SJCRH30 (cell line): Measurements from ENCODE around the gene GCDH. TPM values are rescaled to one million over a fixed set of nuclear protein-coding genes. Genes with fewer than 3 reads are reported as not detected.

Source experiments
- DNase-seq, 2 experiments: peaks; one replicate each; pipeline ENCODE4 v3.0.0-alpha.2; 2015 to 2020
- H3K27ac ChIP-seq: fragments of 250-450 bp; sonication (Bioruptor Pico); 2 replicates; pipeline ENCODE4 v1.5.1; 2020; ENCODE audit warnings: mild to moderate bottlenecking, moderate library complexity
- H3K27me3 ChIP-seq: fragments of 250-450 bp; sonication (Bioruptor Pico); 2 replicates; pipeline ENCODE4 v1.5.1; 2020; ENCODE audit warnings: mild to moderate bottlenecking, moderate library complexity
- H3K36me3 ChIP-seq: fragments of 250-450 bp; sonication (Bioruptor Pico); 2 replicates; pipeline ENCODE4 v1.5.1; 2020; ENCODE audit warnings: mild to moderate bottlenecking, moderate library complexity
- H3K4me1 ChIP-seq: fragments of 250-450 bp; sonication (Bioruptor Pico); 2 replicates; pipeline ENCODE4 v1.5.1; 2020; ENCODE audit warnings: mild to moderate bottlenecking, moderate library complexity
- H3K4me3 ChIP-seq: fragments of 250-450 bp; sonication (Bioruptor Pico); 2 replicates; pipeline ENCODE4 v1.5.1; 2020; ENCODE audit warnings: mild to moderate bottlenecking, moderate library complexity
- H3K9me3 ChIP-seq: fragments of 250-450 bp; sonication (Bioruptor Pico); replicated peaks from 2 replicates; pipeline ENCODE4 v1.5.1; 2020; ENCODE audit warnings: mild to moderate bottlenecking, moderate library complexity
- total RNA-seq: library from RNA; depleted of rRNA; stranded (reverse); fragments of >200 nt; shearing (Covaris generic); gene quantifications from 2 replicates; pipeline ENCODE4 v1.2.3, GENCODE V29; 2014; rRNA removed

Gene GCDH
- total RNA-seq, 1 experiment from 2014 or later: 29.7 TPM

GRCh38 chr19:12948612-12949362, 57.8 kb downstream of the GCDH start:
- Histone ChIP-seq H3K4me3 (no peak overlapping the region), H3K27me3 (no peaks in the 10 kb centered on the region), H3K4me1 (peaks cover 21% of the 10 kb centered on the region), H3K27ac (no peak overlapping the region), H3K36me3 (peaks cover 67% of the 10 kb centered on the region), H3K9me3 (no peaks in the 10 kb centered on the region)
- no peak for DNase-seq

Other genes with a start within 250 kb of the GCDH start
- 31.4 and 34.6 TPM in 2 replicates for gene MAN2B1, start 224.4 kb upstream of the GCDH start, total RNA-seq
- 11.4 and 11.9 TPM in 2 replicates for gene WDR83, start 224.4 kb upstream of the GCDH start, total RNA-seq
- gene DHPS, start 209.3 kb upstream of the GCDH start, total RNA-seq: 116 and 128 TPM in 2 replicates
- gene GNG14, start 203.2 kb upstream of the GCDH start, total RNA-seq: 1.8 TPM in 1 of 2 replicates, not detected in the other
- 7.8 and 8.3 TPM in 2 replicates for gene FBXW9, start 194.5 kb upstream of the GCDH start, total RNA-seq
- gene TNPO2, start 167.2 kb upstream of the GCDH start, total RNA-seq: 72.4 and 80.9 TPM in 2 replicates
- 431 and 462 TPM in 2 replicates for gene TRIR, start 156.5 kb upstream of the GCDH start, total RNA-seq
- gene GET3, start 153.7 kb upstream of the GCDH start, total RNA-seq: 79.5 and 87.1 TPM in 2 replicates
- 0.04 and 0.10 TPM in 2 replicates for gene BEST2, start 139.4 kb upstream of the GCDH start, total RNA-seq
- gene HOOK2, start 115.6 kb upstream of the GCDH start, total RNA-seq: 14.1 and 19.0 TPM in 2 replicates
- gene JUNB, start 99.7 kb upstream of the GCDH start, total RNA-seq: 34.8 and 39.7 TPM in 2 replicates
- gene PRDX2, start 89.4 kb upstream of the GCDH start, total RNA-seq: 55.9 and 64.6 TPM in 2 replicates
- not detected in 2 replicates for gene THSD8, start 89.1 kb upstream of the GCDH start, total RNA-seq
- 92.4 and 99.0 TPM in 2 replicates for gene RNASEH2A, start 84.6 kb upstream of the GCDH start, total RNA-seq
- gene RTBDN, start 56.6 kb upstream of the GCDH start, total RNA-seq: 0.45 TPM in 1 of 2 replicates, not detected in the other
- gene MAST1, start 52.6 kb upstream of the GCDH start, total RNA-seq: 4.3 and 5.6 TPM in 2 replicates
- 16.4 and 16.8 TPM in 2 replicates for gene DNASE2, start 9.7 kb upstream of the GCDH start, total RNA-seq
- gene KLF1, start 4.0 kb upstream of the GCDH start, total RNA-seq: 0.06 TPM in 1 of 2 replicates, not detected in the other
- gene SYCE2, start 28.1 kb downstream of the GCDH start, total RNA-seq: 0.24 TPM in 1 of 2 replicates, not detected in the other
- 65.8 and 77.3 TPM in 2 replicates for gene FARSA, start 42.6 kb downstream of the GCDH start, total RNA-seq
- 940 and 960 TPM in 2 replicates for gene CALR, start 47.4 kb downstream of the GCDH start, total RNA-seq
- gene RAD23A, start 54.7 kb downstream of the GCDH start, total RNA-seq: 129 and 131 TPM in 2 replicates
- 59.9 and 71.5 TPM in 2 replicates for gene GADD45GIP1, start 66.1 kb downstream of the GCDH start, total RNA-seq
- gene DAND5, start 78.4 kb downstream of the GCDH start, total RNA-seq: not detected in 2 replicates
- gene NFIX, start 104.3 kb downstream of the GCDH start, total RNA-seq: 20.2 and 22.4 TPM in 2 replicates
- 0.08 TPM in 1 of 2 replicates, not detected in the other for gene LYL1, start 211.7 kb downstream of the GCDH start, total RNA-seq
- gene TRMT1, start 225.6 kb downstream of the GCDH start, total RNA-seq: 54.1 and 59.0 TPM in 2 replicates
- 103 and 105 TPM in 2 replicates for gene NACC1, start 227.1 kb downstream of the GCDH start, total RNA-seq